ENCODE results near the gene CST1.
"Not testable (repeated sequence)": the region's sequence is repeated elsewhere in the genome, so short reads cannot be mapped to it uniquely, and the experiment has no call there.

The CST1 gene

DNA sequence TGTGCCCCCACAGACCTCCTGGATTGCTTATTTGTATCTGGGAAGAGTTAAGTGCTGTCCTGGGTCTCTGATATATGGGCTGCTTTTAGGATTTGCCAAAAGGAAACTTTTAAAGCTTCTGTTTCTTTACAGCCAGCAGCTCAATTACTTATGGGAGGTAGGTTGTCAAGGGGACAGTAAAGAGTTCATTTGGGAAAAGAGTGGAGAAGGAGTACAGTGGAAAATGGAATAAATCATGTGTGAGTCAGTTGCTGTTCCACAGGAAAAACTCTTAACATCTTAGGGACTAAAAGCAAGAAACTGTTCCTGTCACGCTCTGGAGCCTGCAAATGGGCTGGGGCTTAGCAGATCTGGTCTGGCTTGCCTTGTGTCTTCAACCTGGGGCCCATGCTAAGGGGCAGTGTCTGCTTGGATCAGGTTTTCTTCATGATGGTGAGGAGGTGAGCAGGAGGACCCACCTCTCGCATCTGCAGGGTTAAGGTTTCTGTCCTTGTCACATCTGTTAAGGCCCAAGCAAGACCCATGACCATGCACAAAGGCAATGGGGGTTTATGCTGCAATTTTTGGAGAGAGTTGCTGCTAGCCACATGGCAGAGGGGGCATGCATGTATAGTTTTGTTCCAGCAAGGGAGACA lies 8.7 kb upstream of the CST1 start:
- Histone ChIP-seq H3K9ac (ENCODE audit: low read depth, low read length, poor library complexity, severe bottlenecking) (no peak overlapping the region), H3K9me3 (ENCODE audit: insufficient read depth, low read depth, low read length) (no peaks in the 10 kb centered on the region), H3K4me2 (ENCODE audit: low read depth, low read length, poor library complexity, severe bottlenecking) (no peak overlapping the region), H3K4me3 (ENCODE audit: low read length, poor library complexity, severe bottlenecking) (no peak overlapping the region), H2AFZ (ENCODE audit: low read length) (no peak overlapping the region), H3K36me3 (ENCODE audit: insufficient read depth, low read length) (no peaks in the 10 kb centered on the region), H3K79me2 (ENCODE audit: insufficient read depth, low read length) (no peaks in the 10 kb centered on the region), H4K20me1 (ENCODE audit: insufficient read depth, low read length, poor library complexity, severe bottlenecking) (no peaks in the 10 kb centered on the region), H3F3A (ENCODE audit: low read depth) (no peaks in the 10 kb centered on the region), H3K9me2 (replicated peaks; ENCODE audit: low read depth, low read length) (no peaks in the 10 kb centered on the region), H3K4me1 (ENCODE audit: insufficient read depth, low read length, poor library complexity, severe bottlenecking) (no peaks in the 10 kb centered on the region), H3K27me3 (ENCODE audit: insufficient read depth, low read length, poor library complexity, severe bottlenecking) (no peaks in the 10 kb centered on the region)
- TF ChIP-seq, protein P1, sequence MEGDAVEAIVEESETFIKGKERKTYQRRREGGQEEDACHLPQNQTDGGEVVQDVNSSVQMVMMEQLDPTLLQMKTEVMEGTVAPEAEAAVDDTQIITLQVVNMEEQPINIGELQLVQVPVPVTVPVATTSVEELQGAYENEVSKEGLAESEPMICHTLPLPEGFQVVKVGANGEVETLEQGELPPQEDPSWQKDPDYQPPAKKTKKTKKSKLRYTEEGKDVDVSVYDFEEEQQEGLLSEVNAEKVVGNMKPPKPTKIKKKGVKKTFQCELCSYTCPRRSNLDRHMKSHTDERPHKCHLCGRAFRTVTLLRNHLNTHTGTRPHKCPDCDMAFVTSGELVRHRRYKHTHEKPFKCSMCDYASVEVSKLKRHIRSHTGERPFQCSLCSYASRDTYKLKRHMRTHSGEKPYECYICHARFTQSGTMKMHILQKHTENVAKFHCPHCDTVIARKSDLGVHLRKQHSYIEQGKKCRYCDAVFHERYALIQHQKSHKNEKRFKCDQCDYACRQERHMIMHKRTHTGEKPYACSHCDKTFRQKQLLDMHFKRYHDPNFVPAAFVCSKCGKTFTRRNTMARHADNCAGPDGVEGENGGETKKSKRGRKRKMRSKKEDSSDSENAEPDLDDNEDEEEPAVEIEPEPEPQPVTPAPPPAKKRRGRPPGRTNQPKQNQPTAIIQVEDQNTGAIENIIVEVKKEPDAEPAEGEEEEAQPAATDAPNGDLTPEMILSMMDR (conservative IDR thresholded peaks at IDR 0.05; ENCODE audit: low read length) = no peak
- no peak for TF ChIP-seq EZH2phosphoT487 (IDR thresholded peaks at IDR 0.05; ENCODE audit: borderline replicate concordance)

- not testable (repeated sequence) for H3K9me3 ChIP-seq (ENCODE audit: insufficient read depth, low read depth, low read length); H3K9me2 ChIP-seq (replicated peaks; ENCODE audit: low read depth, low read length); H3K9ac ChIP-seq (ENCODE audit: low read depth, low read length, poor library complexity, severe bottlenecking); H3F3A ChIP-seq (ENCODE audit: low read depth); H2AFZ ChIP-seq (ENCODE audit: low read length); H3K79me2 ChIP-seq (ENCODE audit: insufficient read depth, low read length); H3K27me3 ChIP-seq (ENCODE audit: insufficient read depth, low read length, poor library complexity, severe bottlenecking); H4K20me1 ChIP-seq (ENCODE audit: insufficient read depth, low read length, poor library complexity, severe bottlenecking); H3K36me3 ChIP-seq (ENCODE audit: insufficient read depth, low read length); H3K4me3 ChIP-seq (ENCODE audit: low read length, poor library complexity, severe bottlenecking); H3K4me2 ChIP-seq (ENCODE audit: low read depth, low read length, poor library complexity, severe bottlenecking); H3K4me1 ChIP-seq (ENCODE audit: insufficient read depth, low read length, poor library complexity, severe bottlenecking)
Observed at GRCh38 chr20:23756792-23757191, 6.1 kb upstream of the CST1 start.

- H4K20me1 ChIP-seq (ENCODE audit: insufficient read depth, low read length, poor library complexity, severe bottlenecking); H3K9me2 ChIP-seq (replicated peaks; ENCODE audit: low read depth, low read length); H3K9me3 ChIP-seq (ENCODE audit: insufficient read depth, low read depth, low read length); H3K4me2 ChIP-seq (ENCODE audit: low read depth, low read length, poor library complexity, severe bottlenecking); H3F3A ChIP-seq (ENCODE audit: low read depth); H3K9ac ChIP-seq (ENCODE audit: low read depth, low read length, poor library complexity, severe bottlenecking); H3K27me3 ChIP-seq (ENCODE audit: insufficient read depth, low read length, poor library complexity, severe bottlenecking); H3K79me2 ChIP-seq (ENCODE audit: insufficient read depth, low read length); H2AFZ ChIP-seq (ENCODE audit: low read length); H3K36me3 ChIP-seq (ENCODE audit: insufficient read depth, low read length); H3K4me1 ChIP-seq (ENCODE audit: insufficient read depth, low read length, poor library complexity, severe bottlenecking); H3K4me3 ChIP-seq (ENCODE audit: low read length, poor library complexity, severe bottlenecking): not testable (repeated sequence)
Observed at GRCh38 chr20:23755131-23755611, 4.4 kb upstream of the CST1 start.

DNA sequence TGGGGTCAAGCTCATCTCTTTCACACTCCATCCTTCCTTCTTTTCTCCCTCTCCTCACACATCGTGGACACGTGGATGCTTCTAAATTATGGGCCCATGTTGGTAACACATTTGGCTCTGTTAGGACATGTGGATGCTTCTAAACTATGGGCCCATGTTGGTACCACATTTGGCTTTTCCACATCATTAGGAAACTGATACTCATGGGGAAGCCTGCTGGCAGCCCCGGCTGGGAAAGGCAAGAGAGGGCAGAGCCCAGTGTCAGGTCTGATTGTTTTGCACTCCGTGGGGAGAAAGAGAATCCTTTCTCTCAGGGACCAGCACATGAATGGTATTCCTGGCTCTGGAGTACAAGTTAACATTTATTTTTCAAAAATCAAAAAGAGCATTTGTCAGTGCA lies 4.0 kb upstream of the CST1 start:
- no peak overlapping the region for H3K4me2 ChIP-seq (ENCODE audit: low read depth, low read length, poor library complexity, severe bottlenecking)
- no peaks in the 10 kb centered on the region for H3F3A ChIP-seq (ENCODE audit: low read depth)
- no peak overlapping the region for H3K4me3 ChIP-seq (ENCODE audit: low read length, poor library complexity, severe bottlenecking)
- H3K9me2 ChIP-seq (replicated peaks; ENCODE audit: low read depth, low read length) = no peaks in the 10 kb centered on the region
- no peaks in the 10 kb centered on the region for H3K79me2 ChIP-seq (ENCODE audit: insufficient read depth, low read length)
- no peak for TF ChIP-seq EZH2phosphoT487 (IDR thresholded peaks at IDR 0.05; ENCODE audit: borderline replicate concordance)
- TF ChIP-seq, protein P1 (conservative IDR thresholded peaks at IDR 0.05; ENCODE audit: low read length) = no peak
- H3K27me3 ChIP-seq (ENCODE audit: insufficient read depth, low read length, poor library complexity, severe bottlenecking) = no peaks in the 10 kb centered on the region
- no peaks in the 10 kb centered on the region for H3K36me3 ChIP-seq (ENCODE audit: insufficient read depth, low read length)
- H2AFZ ChIP-seq (ENCODE audit: low read length) = no peak overlapping the region
- H3K9me3 ChIP-seq (ENCODE audit: insufficient read depth, low read depth, low read length) = no peaks in the 10 kb centered on the region
- H4K20me1 ChIP-seq (ENCODE audit: insufficient read depth, low read length, poor library complexity, severe bottlenecking) = no peaks in the 10 kb centered on the region
- no peaks in the 10 kb centered on the region for H3K4me1 ChIP-seq (ENCODE audit: insufficient read depth, low read length, poor library complexity, severe bottlenecking)
- no peak overlapping the region for H3K9ac ChIP-seq (ENCODE audit: low read depth, low read length, poor library complexity, severe bottlenecking)
